HepG2 (cell line): ENCODE data around the gene BLOC1S4. TPM values are rescaled to one million over a fixed set of nuclear protein-coding genes. Genes with fewer than 3 reads are reported as not detected.

Experiments used
- ARID2 ChIP-seq: sonication (generic); formaldehyde crosslinking; IDR thresholded peaks from 2 replicates; pipeline ENCODE4 v1.8.1; 2022; ENCODE audit warnings: mild to moderate bottlenecking, missing genetic modification reagents, borderline replicate concordance
- ARNTL ChIP-seq: sonication (generic); formaldehyde crosslinking; IDR thresholded peaks from 2 replicates; pipeline ENCODE4 v1.4.0; 2020; ENCODE audit warnings: mild to moderate bottlenecking, missing genetic modification reagents
- FOXK2 ChIP-seq: fragments of 450-650 bp; IDR thresholded peaks from 2 replicates; pipeline ENCODE4 v1.6.1; 2016
- IKZF4 ChIP-seq: sonication (generic); formaldehyde crosslinking; IDR thresholded peaks from 2 replicates; pipeline ENCODE4 v1.5.1; 2020; ENCODE audit warnings: borderline replicate concordance, mild to moderate bottlenecking, low read depth, missing genetic modification reagents; ENCODE audit errors: not compliant biosample characterization
- KAT2B ChIP-seq: fragments of 150-350 bp; IDR thresholded peaks from 2 replicates; pipeline ENCODE4 v1.6.1; 2014; ENCODE audit warnings: low read depth, low read length, borderline replicate concordance
- PLRG1 ChIP-seq: fragments of 450-650 bp; conservative IDR thresholded peaks from 2 replicates; pipeline ENCODE4 v1.6.1; 2016
- RBM22 ChIP-seq: fragments of 200-400 bp; formaldehyde crosslinking; optimal IDR thresholded peaks from 2 replicates; pipeline ENCODE3; 2017; ENCODE audit warnings: mild to moderate bottlenecking, low read length, moderate library complexity
- SMC3 ChIP-seq: IDR thresholded peaks from 2 replicates; pipeline ENCODE4 v1.6.1; 2011; ENCODE audit warnings: low read length, improper control_type of control experiment
- SOX6 ChIP-seq, 2 experiments: fragments of 450-650 bp in 1 of 2; sonication (generic) in 1 of 2; formaldehyde crosslinking in 1 of 2; IDR thresholded peaks; 2 replicates each; pipeline versions ENCODE4 v1.4.0 to v1.6.1; 2017 to 2020; ENCODE audit warnings: antibody characterized with exemption in 1 of 2, mild to moderate bottlenecking in 1 of 2, missing genetic modification reagents in 1 of 2
- SP2 ChIP-seq: sonication (generic); formaldehyde crosslinking; IDR thresholded peaks from 2 replicates; pipeline ENCODE4 v1.5.1; 2020; ENCODE audit warnings: mild to moderate bottlenecking, missing genetic modification reagents
- YEATS2 ChIP-seq: sonication (generic); formaldehyde crosslinking; IDR thresholded peaks from 2 replicates; pipeline ENCODE4 v1.4.0; 2020; ENCODE audit warnings: missing genetic modification reagents, borderline replicate concordance
- ZC3H13 ChIP-seq: sonication (generic); formaldehyde crosslinking; IDR thresholded peaks from 2 replicates; pipeline ENCODE4 v1.8.1; 2023; ENCODE audit warnings: mild to moderate bottlenecking, missing genetic modification reagents, moderate library complexity
- ZKSCAN1 ChIP-seq: fragments of 150-350 bp; IDR thresholded peaks from 2 replicates; pipeline ENCODE4 v1.6.1; 2014; ENCODE audit warnings: low read length
- ZNF253 ChIP-seq: sonication (generic); formaldehyde crosslinking; IDR thresholded peaks from 2 replicates; pipeline ENCODE4 v1.8.0; 2022; ENCODE audit warnings: mild to moderate bottlenecking, missing genetic modification reagents, borderline replicate concordance
- ZNF484 ChIP-seq: sonication (generic); formaldehyde crosslinking; IDR thresholded peaks from 2 replicates; pipeline ENCODE4 v1.5.1; 2020; ENCODE audit warnings: mild to moderate bottlenecking, low read depth, missing genetic modification reagents, borderline replicate concordance
- ZNF724P ChIP-seq: sonication (generic); formaldehyde crosslinking; IDR thresholded peaks from 2 replicates; pipeline ENCODE4 v1.8.0; 2022; ENCODE audit warnings: missing genetic modification reagents, borderline replicate concordance
- ZNF761 ChIP-seq: sonication (generic); formaldehyde crosslinking; conservative IDR thresholded peaks from 2 replicates; pipeline ENCODE4 v1.4.0; 2020; ENCODE audit warnings: mild to moderate bottlenecking, missing genetic modification reagents
- ZSCAN31 ChIP-seq: sonication (generic); formaldehyde crosslinking; IDR thresholded peaks from 2 replicates; pipeline ENCODE4 v1.5.0; 2020; ENCODE audit warnings: low read depth, mild to moderate bottlenecking, missing genetic modification reagents
- polyA plus RNA-seq, 8 experiments: library from polyadenylated mRNA; depleted of rRNA in 3 of 8; stranded (reverse) in 7 of 8; unstranded in 1 of 8; fragments of >200 nt; fragmentation: Illumina TruSeq in 4 of 8; extraction: Trizol in 4 of 8; gene quantifications; 2 replicates each; pipeline versions ENCODE4 v1.2.1 to v1.2.3, GENCODE V29; 2011 to 2016; ENCODE audit warnings: low read depth in 4 of 8, missing spikeins in 1 of 8, mixed read lengths in 1 of 8; ENCODE audit not compliant: insufficient read depth in 1 of 8
- total RNA-seq, 5 experiments: library from RNA; depleted of rRNA; stranded (reverse); fragments of >200 nt; fragmentation: Illumina TruSeq; extraction: Trizol; gene quantifications; 2 replicates each; pipeline ENCODE4 v1.2.3, GENCODE V29; 2016; ENCODE audit warnings: low read depth in 1 of 5
- TF ChIP-seq, protein P1 (sequence below): sonication (generic); formaldehyde crosslinking; IDR thresholded peaks from 2 replicates; pipeline ENCODE4 v1.5.0; 2020; ENCODE audit warnings: missing genetic modification reagents
- TF ChIP-seq, protein P2 (sequence below): sonication (generic); formaldehyde crosslinking; IDR thresholded peaks from 2 replicates; pipeline ENCODE4 v1.4.0; 2020; ENCODE audit warnings: missing genetic modification reagents, borderline replicate concordance
- TF ChIP-seq, protein P3 (sequence below): IDR thresholded peaks from 2 replicates; pipeline ENCODE4 v1.6.1; 2016; ENCODE audit warnings: mild to moderate bottlenecking, missing biosample characterization, missing genetic modification reagents
- TF ChIP-seq, protein P4 (sequence below): sonication (generic); formaldehyde crosslinking; IDR thresholded peaks from 2 replicates; pipeline ENCODE4 v1.8.0; 2022; ENCODE audit warnings: missing genetic modification reagents, mild to moderate bottlenecking, borderline replicate concordance
- TF ChIP-seq, protein P5 (sequence below): sonication (generic); formaldehyde crosslinking; IDR thresholded peaks from 2 replicates; pipeline ENCODE4 v1.5.1; 2020; ENCODE audit warnings: missing genetic modification reagents, mild to moderate bottlenecking, borderline replicate concordance

The BLOC1S4 gene
- total and polyA plus RNA-seq, 2 of the 13 experiments (the other 11 are each of a cell fraction or from before 2014, with no cell fraction given), result 15.5 to 20.9 TPM

DNA sequence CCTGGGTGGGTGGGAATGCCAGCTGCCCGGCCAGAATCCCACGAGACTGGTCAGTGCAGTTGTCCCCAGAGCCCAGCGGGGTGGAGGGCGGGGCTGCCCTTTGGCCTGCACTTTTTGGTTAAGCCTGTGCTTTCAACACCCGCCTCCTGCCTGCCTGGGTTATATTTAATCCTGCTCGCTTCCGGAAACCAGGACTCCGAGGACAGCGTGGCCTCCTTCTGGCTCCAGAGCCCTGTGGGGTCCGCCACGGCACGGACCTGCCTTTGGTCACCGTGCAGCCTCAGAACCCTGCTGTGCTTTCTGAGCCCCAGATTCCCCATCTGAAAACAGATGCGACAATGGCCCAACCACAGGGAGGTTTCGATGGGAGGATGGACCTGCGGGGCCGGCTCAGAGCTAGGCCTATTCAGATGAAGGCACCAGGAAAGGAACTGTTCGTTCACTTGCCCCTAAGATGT lies 37.2 kb downstream of the BLOC1S4 start (continued):
- TF ChIP-seq, protein P1, sequence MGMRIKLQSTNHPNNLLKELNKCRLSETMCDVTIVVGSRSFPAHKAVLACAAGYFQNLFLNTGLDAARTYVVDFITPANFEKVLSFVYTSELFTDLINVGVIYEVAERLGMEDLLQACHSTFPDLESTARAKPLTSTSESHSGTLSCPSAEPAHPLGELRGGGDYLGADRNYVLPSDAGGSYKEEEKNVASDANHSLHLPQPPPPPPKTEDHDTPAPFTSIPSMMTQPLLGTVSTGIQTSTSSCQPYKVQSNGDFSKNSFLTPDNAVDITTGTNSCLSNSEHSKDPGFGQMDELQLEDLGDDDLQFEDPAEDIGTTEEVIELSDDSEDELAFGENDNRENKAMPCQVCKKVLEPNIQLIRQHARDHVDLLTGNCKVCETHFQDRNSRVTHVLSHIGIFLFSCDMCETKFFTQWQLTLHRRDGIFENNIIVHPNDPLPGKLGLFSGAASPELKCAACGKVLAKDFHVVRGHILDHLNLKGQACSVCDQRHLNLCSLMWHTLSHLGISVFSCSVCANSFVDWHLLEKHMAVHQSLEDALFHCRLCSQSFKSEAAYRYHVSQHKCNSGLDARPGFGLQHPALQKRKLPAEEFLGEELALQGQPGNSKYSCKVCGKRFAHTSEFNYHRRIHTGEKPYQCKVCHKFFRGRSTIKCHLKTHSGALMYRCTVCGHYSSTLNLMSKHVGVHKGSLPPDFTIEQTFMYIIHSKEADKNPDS (CRISPR knock-in tag), result no peak
- TF ChIP-seq YEATS2 (CRISPR knock-in tag), result no peak
- TF ChIP-seq IKZF4 (CRISPR knock-in tag), result no peak
- TF ChIP-seq SP2 (CRISPR knock-in tag), result no peak
- TF ChIP-seq PLRG1, result no peak
- no peak for TF ChIP-seq FOXK2
- TF ChIP-seq ZC3H13 (CRISPR knock-in tag), result no peak
- TF ChIP-seq SMC3, result no peak
- no peak for TF ChIP-seq ZNF253
- no peak for TF ChIP-seq ZNF761
- TF ChIP-seq RBM22, result no peak
- TF ChIP-seq, protein P2, sequence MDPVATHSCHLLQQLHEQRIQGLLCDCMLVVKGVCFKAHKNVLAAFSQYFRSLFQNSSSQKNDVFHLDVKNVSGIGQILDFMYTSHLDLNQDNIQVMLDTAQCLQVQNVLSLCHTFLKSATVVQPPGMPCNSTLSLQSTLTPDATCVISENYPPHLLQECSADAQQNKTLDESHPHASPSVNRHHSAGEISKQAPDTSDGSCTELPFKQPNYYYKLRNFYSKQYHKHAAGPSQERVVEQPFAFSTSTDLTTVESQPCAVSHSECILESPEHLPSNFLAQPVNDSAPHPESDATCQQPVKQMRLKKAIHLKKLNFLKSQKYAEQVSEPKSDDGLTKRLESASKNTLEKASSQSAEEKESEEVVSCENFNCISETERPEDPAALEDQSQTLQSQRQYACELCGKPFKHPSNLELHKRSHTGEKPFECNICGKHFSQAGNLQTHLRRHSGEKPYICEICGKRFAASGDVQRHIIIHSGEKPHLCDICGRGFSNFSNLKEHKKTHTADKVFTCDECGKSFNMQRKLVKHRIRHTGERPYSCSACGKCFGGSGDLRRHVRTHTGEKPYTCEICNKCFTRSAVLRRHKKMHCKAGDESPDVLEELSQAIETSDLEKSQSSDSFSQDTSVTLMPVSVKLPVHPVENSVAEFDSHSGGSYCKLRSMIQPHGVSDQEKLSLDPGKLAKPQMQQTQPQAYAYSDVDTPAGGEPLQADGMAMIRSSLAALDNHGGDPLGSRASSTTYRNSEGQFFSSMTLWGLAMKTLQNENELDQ (CRISPR knock-in tag), result no peak
- TF ChIP-seq ZSCAN31 (CRISPR knock-in tag), result peak; percentile 65; the same call in 1 of the 2 replicates
- TF ChIP-seq ZNF484 (CRISPR knock-in tag), result no peak
- TF ChIP-seq, protein P3, sequence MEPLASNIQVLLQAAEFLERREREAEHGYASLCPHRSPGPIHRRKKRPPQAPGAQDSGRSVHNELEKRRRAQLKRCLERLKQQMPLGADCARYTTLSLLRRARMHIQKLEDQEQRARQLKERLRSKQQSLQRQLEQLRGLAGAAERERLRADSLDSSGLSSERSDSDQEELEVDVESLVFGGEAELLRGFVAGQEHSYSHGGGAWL (CRISPR knock-in tag), result peak; percentile 68; the same call in 1 of the 2 replicates
- no peak for TF ChIP-seq SOX6 (IDR thresholded peaks at IDR 0.05)
- TF ChIP-seq SOX6 (CRISPR knock-in tag; IDR thresholded peaks at IDR 0.05), result peak; percentile 79
- no peak for TF ChIP-seq ARID2 (CRISPR knock-in tag)
- TF ChIP-seq, protein P4, sequence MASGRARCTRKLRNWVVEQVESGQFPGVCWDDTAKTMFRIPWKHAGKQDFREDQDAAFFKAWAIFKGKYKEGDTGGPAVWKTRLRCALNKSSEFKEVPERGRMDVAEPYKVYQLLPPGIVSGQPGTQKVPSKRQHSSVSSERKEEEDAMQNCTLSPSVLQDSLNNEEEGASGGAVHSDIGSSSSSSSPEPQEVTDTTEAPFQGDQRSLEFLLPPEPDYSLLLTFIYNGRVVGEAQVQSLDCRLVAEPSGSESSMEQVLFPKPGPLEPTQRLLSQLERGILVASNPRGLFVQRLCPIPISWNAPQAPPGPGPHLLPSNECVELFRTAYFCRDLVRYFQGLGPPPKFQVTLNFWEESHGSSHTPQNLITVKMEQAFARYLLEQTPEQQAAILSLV (CRISPR knock-in tag), result peak; percentile 64; the same call in 1 of the 2 replicates
- TF ChIP-seq ZNF724P (CRISPR knock-in tag), result no peak
- TF ChIP-seq ARNTL (CRISPR knock-in tag), result peak; percentile 58; the same call in 1 of the 2 replicates
- TF ChIP-seq KAT2B, result no peak
- TF ChIP-seq, protein P5, sequence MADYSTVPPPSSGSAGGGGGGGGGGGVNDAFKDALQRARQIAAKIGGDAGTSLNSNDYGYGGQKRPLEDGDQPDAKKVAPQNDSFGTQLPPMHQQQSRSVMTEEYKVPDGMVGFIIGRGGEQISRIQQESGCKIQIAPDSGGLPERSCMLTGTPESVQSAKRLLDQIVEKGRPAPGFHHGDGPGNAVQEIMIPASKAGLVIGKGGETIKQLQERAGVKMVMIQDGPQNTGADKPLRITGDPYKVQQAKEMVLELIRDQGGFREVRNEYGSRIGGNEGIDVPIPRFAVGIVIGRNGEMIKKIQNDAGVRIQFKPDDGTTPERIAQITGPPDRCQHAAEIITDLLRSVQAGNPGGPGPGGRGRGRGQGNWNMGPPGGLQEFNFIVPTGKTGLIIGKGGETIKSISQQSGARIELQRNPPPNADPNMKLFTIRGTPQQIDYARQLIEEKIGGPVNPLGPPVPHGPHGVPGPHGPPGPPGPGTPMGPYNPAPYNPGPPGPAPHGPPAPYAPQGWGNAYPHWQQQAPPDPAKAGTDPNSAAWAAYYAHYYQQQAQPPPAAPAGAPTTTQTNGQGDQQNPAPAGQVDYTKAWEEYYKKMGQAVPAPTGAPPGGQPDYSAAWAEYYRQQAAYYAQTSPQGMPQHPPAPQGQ, result no peak
- TF ChIP-seq ZKSCAN1, result no peak
